Activated CD8-positive, alpha-beta memory T cell treated with anti-CD3 and anti-CD28 coated beads, Interleukin-2, amount 50 U/mL, for 1 hour (primary cell): ENCODE measurements around the gene DNAJC18.
"Not testable (repeated sequence)": the region's sequence is repeated elsewhere in the genome, so short reads cannot be mapped to it uniquely, and the experiment has no call there.

Experiments used
- DNase-seq: peaks from one replicate; pipeline ENCODE4 v3.0.0-alpha.2; 2020; ENCODE audit errors: extremely low read depth

DNAJC18 gene

DNA sequence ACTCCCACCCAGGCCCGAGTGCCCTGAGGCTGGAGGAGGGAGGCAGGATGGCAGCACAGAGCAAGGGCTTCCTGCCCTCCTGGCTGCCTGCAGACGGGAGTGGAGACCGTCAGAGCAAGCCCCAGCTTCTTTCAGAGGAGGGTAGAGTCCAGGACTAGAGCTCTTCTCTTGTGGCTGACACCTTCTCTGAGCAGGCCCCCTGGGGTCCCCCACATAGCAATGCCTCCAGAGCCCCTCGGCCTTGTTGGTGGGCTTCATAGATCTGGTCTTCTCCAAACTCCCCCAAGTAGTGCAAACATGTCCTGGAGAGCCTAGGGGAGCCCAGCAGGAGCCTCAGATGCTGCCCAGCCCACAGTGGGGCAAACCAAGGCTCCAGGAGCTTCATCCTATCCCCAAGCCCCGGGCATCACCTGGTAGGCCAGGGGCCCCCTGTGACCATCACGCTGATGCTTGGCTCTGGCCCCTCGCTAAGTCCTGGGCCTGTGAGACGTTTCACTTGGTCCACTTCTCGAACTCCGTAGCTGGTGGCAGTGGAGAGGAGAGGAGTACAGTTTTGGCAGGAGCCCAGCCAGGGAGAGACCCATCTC, 51.6 kb downstream of the DNAJC18 start:
- no peak for DNase-seq

DNA sequence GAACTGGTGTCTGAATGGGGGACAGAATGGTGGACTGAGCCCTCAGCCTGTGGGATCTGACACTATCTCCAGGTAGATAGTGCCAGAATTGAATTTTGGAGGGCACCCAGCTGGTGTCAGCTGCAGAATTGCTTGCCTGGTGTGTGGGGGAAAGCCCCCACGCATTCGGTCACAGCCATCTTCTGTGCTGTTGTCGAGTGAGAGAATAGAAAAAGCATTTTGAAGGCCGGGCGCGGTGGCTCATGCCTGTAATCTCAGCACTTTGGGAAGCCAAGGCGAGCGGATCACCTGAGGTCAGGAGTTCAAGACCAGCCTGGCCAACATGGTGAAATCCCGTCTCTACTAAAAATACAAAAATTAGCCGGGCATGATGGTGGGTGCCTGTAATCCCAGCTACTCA, 52.4 kb downstream of the DNAJC18 start:
- DNase-seq: not testable (repeated sequence)

DNA sequence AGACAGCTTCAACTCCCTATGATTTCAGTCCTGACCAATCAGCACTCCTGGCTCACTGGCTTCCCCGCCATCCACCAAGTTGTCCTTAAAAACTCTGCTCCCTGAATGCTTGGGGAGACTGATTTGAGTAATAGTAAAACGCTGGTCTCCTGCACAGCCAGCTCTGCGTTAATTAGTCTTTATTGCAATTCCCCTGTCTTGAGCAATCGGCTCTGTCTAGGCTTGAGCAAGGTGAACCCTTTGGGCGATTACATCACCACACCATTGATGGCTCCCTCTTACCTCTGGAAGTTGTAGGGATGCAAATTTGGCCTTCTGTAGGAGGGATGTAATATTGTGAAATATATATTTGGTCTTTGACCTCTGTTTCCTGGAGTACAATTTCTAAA, 53.3 kb downstream of the DNAJC18 start:
- no peak for DNase-seq

- DNase-seq: no peak
These were observed 54.0 kb downstream of the DNAJC18 start for GRCh38 chr5:139385061-139386049.

DNA sequence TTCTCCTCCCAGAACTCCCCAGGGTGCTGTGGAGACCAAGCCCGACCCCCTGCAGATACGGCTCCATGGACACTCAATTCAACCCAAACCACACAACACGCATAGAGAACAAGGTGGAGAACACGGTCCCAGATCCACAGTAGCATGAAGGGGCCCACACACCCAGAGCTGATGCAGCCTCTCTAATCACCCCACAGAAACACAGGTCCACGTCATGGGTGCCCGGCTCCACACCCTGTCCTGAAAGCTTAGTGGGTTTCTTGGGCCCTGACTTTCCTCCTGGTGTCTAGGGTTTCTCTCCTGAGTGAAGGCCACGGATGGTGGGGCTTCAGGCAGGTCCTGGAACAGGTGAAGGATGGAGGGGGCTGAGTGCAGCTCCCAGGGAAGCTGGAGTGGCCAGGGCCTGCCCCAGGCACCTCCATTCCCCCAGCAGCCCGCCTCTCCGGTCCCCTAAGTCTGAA, 54.7 kb downstream of the DNAJC18 start:
- DNase-seq: no peak

DNA sequence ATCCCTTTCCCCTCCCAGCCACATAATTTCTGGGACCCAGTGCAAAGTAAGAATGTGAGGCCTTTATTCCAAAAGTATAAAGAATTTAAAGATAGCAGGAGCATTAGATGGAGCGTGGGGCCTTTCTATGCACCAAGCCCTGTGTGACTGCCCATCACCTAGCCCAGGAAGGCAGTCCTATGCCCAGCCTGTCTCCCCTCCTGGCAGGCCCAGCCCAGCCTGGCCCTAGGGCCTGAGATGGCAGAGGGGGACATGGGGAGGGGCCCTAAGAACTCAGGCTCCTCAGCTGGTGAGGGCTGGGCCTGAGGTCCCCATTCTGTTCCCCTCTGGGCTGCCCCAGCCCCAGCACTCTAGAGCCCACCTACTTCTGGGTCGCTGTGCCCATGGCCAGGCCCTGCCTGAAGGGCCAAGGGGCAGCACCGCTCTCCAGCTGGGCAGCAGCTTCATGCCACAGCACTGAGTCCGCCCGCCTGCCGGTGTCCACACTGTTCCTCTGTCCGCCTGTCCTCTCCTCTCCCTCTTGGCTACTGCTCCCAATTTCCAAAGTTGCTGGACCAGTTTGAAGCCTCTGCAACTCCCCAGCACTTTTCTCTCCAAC, 55.2 kb downstream of the DNAJC18 start:
- no peak for DNase-seq

DNA sequence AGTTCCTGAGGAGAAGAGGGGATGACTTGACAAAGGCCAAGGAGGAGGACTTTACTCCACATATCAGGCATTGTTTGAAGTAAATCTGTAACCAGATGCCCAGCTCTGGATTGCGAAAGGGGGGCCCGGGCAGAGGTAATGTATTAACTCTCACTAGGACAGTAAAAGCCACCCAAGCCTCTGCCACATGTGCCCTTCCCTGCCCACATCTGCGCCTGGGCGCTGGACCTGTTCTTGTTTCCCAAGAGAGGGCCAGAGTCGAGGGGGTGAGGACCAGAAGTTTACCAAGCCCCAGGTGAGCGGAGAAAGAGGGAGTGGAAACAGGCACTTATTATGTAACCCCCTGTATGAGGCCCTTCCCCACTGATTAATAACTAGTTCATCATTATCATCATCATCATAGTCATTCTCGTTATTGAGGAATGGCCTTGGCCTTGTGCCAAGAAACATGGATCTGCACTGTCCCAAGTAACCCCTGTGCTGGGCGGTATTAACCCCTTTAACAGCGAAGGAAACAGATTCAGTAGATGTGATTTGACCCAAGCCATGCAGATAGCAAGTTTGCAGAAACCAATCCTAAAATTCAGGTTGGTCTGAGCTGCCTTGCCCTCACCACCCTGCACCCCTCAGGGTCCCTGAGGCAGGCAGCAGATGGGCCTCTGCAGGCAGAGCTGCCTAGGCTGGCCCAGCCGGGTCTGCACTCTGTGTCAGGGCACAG, 55.9 kb downstream of the DNAJC18 start, which contains the start of gene SLC23A1:
SLC23A1 (minus strand) TSS at position 23 of the 718 bp plus-strand sequence. CDS start 44 bp downstream, outside the sequence.
- no peak for DNase-seq

GRCh38 chr5:139382807-139383206, 56.5 kb downstream of the DNAJC18 start:
- DNase-seq: no peak

DNA sequence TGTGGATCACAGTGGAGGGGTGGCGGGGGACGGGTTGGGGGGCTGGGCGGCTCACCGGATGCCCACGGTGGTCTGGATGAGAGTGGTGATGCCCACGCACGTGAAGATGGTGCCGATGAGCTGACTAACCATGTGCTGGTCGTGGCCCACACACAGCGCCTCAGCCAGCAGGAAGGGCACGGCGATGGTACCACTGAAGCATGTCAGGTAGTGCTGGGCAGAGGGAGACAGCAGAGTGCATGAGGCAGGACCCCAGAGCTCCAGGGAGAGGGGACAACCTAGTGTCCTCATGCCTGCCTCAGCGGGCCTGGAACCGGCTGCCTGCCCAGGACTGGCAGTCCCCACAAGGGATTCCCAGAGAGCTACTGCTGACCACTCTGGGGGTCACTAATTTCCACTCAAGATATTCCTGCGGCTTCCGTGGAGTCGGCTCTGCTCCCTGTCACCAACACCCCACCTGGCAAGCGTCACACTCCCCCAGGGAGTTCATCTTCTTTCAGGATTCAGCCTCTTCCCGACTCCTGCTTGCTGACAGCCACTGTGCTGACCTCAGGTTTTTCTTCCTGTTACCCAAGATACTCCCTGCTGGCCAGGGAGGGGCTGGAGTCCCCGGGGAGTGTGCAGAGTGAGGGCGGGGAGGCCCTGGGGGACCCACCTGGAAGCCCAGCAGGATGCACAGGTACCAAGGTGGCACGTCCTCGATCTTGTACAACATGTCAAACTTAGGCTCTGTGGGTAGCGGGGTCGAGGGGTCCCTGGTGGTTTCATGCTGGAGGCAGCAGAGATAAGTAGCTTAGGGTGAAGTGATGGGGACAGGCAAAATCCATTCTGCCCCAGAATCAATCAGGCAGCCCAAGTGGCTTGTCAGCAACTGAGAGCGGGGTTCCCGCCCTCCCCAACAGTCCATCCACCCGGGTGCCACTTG, 57.2 kb downstream of the DNAJC18 start:
- no peak for DNase-seq

GRCh38 chr5:139379626-139380449, 59.5 kb downstream of the DNAJC18 start:
- DNase-seq: no peak

DNA sequence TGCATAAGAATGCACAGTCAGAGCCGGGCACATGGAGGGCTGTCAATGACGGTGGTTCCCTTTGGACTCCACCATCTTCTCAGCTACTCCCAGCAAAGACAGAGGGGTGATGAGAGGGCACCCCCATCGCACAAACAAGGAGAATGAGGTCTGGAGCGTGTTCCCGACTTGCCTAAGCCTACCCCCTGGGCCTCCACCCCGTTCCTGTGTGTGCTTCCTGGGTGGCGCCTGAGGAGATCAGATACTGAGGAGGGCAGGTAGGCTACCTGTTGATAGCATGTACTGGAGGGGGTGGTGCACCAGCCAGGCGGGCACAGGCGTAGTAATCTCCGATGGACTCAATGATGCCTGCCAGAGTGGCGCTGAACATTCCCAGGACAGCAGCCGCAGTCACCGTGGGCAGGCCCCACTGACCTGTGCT, 60.4 kb downstream of the DNAJC18 start:
- DNase-seq: no peak

DNA sequence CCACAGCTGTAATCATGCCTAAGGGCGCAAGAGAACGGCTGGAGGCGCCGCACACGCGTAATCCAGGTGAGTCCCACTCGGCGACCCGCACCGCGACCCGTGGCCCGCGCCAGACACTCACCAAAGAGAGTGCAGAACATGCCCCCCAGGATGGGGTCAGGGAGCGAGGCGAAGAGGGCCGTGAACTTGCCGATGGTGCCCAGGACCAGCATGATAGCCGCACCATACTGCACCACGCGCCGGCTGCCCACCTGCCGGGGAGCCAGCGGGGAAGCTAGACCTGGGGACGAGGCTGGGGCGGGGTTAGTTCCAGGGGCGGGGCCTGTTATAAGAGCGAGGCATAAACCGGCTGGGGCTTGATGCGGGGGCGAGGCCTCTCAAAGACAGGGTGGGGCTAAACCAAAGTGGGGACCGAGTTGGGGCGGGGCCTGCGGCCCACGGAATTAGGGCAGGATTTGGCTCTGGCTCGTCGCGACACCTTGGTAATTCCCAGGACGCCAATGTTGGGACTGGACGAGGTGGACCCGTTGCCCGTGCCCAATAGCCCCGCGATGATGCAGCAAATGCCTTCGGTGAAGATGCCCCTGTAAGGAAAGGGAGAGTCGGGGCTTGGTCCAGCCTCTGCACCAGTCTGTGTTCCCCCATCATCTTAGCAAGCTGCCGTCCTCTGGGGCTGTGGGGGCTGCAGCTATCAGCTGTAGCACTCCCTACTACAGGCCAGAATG, 61.1 kb downstream of the DNAJC18 start:
- DNase-seq: no peak

DNA sequence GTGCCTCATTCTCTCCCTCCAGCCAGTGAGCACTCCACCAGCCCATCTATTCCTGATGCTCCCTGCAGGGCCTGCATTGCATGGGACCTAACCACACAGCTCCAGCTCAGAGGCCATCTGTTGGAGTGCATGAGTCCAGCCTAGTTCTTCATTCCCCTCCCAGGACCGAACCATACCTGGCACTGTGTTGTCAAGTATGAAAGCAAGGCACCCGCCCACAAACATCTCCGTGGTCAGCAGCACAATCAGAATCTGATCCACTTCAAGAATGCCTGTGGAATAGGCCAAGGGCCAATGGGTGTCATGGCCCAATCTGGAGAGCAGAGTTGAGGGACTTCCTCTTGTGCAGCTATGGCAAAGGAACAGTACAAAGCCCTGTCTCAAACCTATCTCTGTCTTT, 62.1 kb downstream of the DNAJC18 start:
- DNase-seq: no peak

DNA sequence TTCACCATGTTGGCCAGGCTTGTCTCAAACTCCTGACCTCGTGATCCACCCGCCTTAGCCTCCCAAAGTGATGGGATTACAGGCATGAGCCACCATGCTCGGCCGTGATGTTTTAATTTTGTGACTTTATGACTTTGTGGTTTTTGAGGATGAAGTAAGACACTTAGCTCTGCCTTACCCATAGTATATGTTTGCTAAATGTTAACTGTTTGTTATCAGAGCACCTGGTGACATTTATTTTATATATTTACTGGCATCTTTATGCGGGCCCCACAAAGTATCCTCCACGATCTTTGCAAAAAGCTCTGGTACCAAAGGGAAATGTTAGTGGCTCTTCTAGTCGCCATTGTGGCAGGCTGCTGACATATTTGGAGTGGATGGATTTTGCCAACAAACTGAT, 63.0 kb downstream of the DNAJC18 start:
- no peak for DNase-seq

GRCh38 chr5:139374909-139375308, 64.4 kb downstream of the DNAJC18 start:
- no peak for DNase-seq

DNA sequence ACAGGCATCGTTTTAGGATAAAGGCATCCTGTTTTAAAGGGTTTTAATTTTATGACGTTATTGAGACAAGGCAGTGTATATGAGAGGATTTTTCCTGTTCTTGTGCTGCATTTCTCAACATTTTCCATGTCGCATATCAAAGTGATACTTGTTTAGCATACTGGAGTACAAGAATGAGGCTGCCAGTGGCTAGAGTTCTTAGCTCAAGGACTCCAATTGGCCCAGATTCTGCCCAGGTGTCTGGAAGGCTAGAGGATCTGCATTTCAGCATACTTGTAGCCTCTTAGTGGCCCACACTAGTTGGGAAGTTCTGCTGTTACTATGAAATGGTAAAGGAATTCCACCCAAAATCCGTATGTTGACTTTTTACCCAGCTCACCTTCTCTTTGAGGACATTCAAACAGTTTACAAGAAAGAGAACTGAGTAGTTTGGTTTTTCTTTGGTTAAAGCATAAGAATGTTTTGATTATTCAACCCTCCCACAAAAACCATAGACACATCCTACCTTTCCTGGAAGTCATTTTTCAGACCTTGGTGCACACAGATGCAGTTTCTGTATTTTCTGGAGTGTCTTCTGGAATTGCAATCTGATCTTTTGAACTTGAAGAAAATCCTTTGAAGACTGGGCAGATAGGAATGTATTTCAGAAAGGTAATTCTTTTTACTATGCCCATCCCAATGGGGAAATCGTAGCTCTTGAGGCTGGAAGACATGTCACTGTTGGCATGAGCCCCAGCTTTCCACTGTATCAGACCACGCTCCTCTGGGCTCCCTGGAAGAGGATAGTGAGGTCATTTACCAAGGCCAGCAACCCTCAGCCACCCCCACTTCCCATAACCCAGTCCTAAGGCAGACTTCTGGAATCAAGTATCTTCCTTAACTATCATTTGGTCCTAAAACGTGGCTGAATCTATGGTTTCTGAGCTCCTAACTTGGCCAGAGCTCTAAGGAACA, 67.6 kb downstream of the DNAJC18 start:
- no peak for DNase-seq

GRCh38 chr5:139369181-139369580, 70.1 kb downstream of the DNAJC18 start:
- no peak for DNase-seq

DNA sequence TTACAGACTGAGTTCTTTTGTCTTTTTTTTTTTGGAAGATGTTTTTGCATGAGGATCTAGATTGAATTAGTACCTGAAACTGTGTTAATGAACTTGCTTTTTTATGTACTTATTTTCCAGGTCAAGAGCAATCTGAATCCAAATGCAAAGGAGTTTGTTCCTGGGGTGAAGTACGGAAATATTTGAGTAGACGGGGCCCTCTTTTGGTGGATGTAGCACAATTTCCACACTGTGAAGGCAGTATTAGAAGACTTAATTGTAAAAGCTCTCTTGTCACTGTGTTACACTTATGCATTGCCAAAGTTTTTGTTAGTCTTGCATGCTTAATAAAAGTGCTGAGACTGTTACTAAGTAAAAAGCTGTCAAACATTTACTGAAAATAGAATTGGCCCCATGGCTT, 70.7 kb downstream of the DNAJC18 start:
- no peak for DNase-seq
